Medulla oblongata (tissue), 1 donor: ENCODE data around the gene CADM1.

Source experiments
- DNase-seq: peaks from one replicate; pipeline ENCODE4 v3.0.0-alpha.2; 2015; ENCODE audit errors: extremely low spot score

The CADM1 gene

GRCh38 chr11:115249061-115249578 is 255.1 kb downstream of the CADM1 start:
- no peak for DNase-seq

GRCh38 chr11:115247953-115248352 is 256.3 kb downstream of the CADM1 start:
- no peak for DNase-seq

GRCh38 chr11:115247361-115247760 is 256.9 kb downstream of the CADM1 start:
- no peak for DNase-seq

- DNase-seq, result peak; percentile 61
Observed at GRCh38 chr11:115244758-115245157, 259.5 kb downstream of the CADM1 start.

- no peak for DNase-seq
Observed at GRCh38 chr11:115244296-115244695, 259.9 kb downstream of the CADM1 start.

- DNase-seq, result no peak
Observed at GRCh38 chr11:115242982-115243381, 261.2 kb downstream of the CADM1 start.

- no peak for DNase-seq
Observed at GRCh38 chr11:115241899-115242298, 262.3 kb downstream of the CADM1 start.

- no peak for DNase-seq
Observed at GRCh38 chr11:115238791-115239190, 265.4 kb downstream of the CADM1 start.

- DNase-seq, result no peak
Observed at GRCh38 chr11:115238086-115238485, 266.1 kb downstream of the CADM1 start.

GRCh38 chr11:115237578-115237977 is 266.6 kb downstream of the CADM1 start:
- no peak for DNase-seq

GRCh38 chr11:115234794-115235193 is 269.4 kb downstream of the CADM1 start:
- no peak for DNase-seq

- no peak for DNase-seq
Observed at GRCh38 chr11:115226556-115226955, 277.7 kb downstream of the CADM1 start.

- no peak for DNase-seq
Observed at GRCh38 chr11:115224551-115224950, 279.7 kb downstream of the CADM1 start.

GRCh38 chr11:115222863-115223530 is 281.2 kb downstream of the CADM1 start:
- DNase-seq, result no peak

GRCh38 chr11:115222218-115222862 is 281.9 kb downstream of the CADM1 start:
- DNase-seq, result no peak

GRCh38 chr11:115221461-115222069 is 282.6 kb downstream of the CADM1 start:
- no peak for DNase-seq

- no peak for DNase-seq
Observed at GRCh38 chr11:115220911-115221310, 283.3 kb downstream of the CADM1 start.

GRCh38 chr11:115220423-115220822 is 283.8 kb downstream of the CADM1 start:
- no peak for DNase-seq

- DNase-seq, result no peak
Observed at GRCh38 chr11:115219376-115219775, 284.8 kb downstream of the CADM1 start.

- no peak for DNase-seq
Observed at GRCh38 chr11:115217726-115218311, 286.4 kb downstream of the CADM1 start.

- peak; percentile 19 for DNase-seq
Observed at GRCh38 chr11:115215694-115216617, 288.3 kb downstream of the CADM1 start.
